GM18873 (cell line): ENCODE data around the gene AFF3.
"Not testable (repeated sequence)": the region's sequence is repeated elsewhere in the genome, so short reads cannot be mapped to it uniquely, and the experiment has no call there.

Experiments used
- ATAC-seq: cut with Tn5 transposase; IDR thresholded peaks from one replicate; pipeline ENCODE4 v1.9.1; 2021; ENCODE audit warnings: mild to moderate bottlenecking, moderate library complexity, moderate number of reproducible peaks; ENCODE audit not compliant: unreplicated experiment, low FRiP score

The AFF3 gene

DNA sequence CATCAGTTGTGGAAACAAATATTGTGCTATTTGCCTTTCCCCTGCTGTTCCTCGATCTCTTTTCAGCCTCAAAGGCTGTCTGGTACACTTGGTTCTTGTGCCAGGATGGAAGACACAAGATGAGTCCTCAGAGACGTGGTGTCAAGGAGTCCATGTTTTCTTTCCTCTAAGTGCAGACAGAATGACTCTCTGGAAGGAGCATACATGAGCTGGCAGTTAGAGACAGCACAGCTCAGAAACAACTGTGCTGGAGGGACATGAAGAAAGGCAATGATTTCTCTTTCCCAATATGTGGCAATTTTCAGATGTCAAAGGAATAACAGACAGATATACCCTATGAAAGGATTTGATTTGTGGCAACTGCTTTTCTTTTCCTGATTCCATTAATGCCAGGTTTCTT lies 162.2 kb downstream of the AFF3 start:
- no peak for ATAC-seq

DNA sequence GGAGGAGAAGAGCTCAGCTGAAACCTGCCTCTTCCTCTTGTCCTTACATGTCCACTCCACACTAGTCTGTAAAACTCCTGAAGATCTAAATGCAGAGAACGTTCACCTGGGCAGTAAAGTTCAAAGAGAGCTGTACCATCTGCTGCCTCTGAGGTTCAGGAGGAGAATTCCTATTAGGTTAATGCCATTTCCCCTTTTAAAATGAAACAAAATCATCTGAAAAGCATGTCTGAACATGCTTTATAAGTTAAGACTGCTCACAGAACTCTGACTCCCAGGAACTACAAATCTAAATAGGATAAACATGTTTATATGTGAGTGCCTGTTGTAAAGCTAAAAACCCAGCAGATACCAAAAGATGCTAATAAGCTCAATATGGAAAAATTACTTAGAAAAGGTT lies 164.4 kb downstream of the AFF3 start:
- no peak for ATAC-seq

DNA sequence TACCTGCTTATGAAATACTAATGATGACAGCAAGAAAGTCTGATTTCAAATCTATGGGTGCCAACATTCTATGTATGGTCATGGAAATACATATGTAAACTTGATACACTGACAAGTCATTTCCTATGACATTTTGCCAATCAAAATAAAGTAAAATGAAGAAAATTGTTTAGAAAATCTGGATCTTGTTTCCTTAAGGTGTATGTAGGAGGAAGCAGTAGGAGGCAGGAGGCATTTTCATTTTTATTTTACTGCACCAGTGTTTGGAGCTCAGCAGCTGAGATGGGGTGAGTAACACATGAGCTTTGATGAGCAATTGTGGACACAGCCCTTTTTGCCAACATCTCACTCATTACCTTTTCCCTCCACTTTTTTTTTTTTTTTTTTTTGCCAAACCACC lies 167.0 kb downstream of the AFF3 start:
- ATAC-seq, result no peak

DNA sequence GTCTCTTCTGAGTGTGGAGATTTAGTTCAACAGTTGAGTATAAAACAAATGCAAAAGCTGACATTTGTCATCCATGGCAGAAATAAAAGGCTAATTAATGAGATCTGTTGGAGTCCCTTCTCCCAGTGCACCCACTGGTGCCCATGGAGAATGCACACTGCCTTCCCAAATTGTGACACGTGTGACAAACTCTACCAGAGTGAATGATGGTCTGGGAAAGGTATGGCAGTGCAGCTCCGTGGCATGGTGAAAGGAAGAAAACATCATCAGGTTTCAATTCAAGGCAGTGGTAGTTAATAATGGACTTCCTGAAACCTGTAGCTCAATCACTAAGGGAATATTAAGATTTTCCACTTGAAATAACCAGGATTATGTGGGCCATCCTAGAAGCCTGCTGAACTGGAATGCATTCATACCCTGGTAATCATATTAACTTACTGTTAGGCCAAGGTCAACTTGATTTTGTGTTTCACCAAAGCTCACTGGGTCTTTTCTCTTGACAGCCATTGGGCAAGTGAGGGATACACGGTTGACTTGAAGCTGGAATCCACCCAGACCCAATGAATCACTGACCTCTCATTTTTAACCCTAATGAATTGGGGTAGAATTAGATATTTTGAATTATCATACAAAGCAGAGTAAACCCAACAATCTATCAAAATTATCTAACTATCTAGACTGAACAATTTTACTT lies 167.6 kb downstream of the AFF3 start:
- no peak for ATAC-seq

DNA sequence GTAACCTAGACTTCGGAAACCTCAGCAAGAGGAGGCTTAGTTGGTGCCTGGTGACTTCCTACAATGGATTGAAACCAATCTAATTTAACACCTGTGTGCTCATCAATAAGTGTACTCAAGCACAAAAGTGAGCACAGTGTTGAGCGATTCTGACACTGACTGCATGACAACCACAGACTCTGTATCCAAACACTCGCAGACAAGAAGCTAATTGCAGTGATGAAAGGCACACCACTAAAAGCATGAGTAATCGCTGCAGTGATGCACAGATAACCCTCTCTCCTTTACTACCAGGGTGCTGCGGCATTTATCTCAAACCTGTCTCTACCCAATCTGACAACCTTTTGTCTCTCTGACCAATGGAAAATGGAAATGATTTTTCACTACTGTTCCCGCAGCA lies 168.1 kb downstream of the AFF3 start:
- no peak for ATAC-seq

DNA sequence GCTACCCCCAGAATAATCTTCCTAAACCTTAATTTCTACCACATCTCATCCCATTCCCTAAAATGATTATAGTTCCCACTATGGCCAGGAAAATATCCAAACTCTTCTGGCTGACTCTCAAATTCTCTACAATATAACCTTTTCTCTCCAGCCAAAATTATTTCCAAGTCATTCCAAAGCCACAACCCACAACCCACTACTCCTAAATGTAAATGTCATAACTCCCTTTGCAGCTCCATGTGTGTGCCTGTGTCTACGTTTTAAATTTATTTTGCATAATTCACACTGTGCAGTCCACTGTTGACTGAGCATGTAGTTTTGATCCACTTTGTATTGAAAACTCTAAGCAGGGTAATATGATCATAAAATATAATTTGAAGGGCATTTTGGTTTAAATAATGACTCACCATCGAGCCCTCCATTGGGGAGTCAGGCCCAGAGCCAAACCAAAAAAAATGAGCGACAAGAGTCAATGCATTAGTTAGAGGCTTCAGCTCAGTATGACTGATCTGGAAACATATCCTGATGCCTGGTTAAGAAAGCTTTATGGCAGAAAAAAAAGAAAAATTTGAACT lies 171.0 kb downstream of the AFF3 start:
- ATAC-seq, result no peak

DNA sequence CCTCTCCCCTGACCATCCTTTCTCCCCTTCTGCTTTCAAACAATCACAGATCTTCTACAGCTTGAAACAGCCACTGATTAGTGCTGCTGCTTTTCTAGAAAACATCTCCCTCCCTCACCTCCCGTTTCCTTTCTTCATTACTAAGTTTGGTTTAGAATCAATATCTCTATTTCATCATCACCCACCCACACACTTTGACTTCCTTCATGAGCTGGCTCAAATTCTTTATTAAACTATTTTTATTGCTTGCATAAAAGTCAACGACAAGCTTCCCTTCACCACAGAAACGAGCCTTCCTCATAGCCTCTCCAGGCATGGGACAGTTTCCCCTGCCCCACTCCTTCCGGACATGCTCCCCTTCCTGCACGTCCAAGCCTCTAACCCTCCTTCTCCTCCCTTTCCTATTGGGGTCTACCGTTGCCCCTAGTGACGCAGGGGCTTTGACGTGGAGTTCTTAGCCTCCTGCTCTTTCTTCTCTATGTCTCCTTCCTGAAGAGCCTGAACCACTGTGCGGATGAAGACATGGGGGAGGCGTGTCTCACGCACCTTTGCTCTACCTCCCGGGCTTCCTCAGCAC lies 172.0 kb downstream of the AFF3 start:
- no peak for ATAC-seq

DNA sequence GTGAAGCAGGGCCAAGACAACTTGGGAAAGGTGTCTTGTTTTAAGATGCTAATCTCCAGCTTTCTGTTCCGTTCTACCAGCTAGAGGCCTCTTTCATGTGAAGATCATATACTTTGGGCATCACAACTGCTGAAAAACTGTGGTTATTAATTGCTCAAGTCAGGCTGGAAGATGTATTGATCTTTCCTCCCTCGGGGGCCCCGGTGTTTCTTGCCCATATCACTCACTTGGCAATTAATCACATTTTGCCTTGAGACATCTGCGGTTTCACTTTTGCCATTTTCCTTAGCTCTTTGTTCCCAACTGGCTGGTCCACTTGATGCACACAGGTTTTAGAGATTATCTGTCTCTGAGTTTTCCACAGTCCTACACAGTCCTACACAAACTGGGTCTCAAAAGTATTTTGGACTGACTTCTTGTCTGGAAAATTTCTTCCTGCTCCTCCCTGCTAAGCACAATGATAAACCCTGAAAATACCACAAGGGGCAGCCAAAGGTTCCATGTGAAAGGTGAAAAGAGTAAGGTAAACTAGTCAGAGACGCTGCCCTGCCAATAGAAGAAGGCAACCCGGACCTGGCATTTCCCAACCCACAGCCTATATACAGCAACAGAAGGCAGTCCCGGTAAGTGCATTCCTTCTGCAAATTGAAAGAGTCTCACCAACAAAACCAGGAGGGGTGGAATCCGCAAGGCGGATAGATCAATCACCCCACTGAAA lies 181.0 kb downstream of the AFF3 start:
- no peak for ATAC-seq

DNA sequence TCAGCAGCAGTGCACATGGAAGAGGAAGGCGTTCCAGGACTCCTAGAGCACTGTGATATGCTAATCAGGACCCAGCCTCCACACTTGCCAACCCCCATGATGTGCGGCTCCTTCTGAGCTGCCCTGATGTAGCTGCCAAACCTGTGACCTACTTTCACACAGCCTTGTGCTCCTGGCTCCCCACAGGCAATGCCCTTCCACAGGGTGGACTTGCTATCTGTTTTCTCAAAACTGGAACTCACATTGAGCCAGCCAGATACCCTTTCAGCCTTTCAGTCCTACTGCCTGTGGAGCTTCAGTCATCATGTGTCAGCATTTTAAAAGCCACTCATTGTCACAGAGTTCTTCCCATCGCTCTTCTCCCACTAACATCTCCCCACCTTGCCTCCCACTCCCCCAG lies 181.6 kb downstream of the AFF3 start:
- no peak for ATAC-seq

DNA sequence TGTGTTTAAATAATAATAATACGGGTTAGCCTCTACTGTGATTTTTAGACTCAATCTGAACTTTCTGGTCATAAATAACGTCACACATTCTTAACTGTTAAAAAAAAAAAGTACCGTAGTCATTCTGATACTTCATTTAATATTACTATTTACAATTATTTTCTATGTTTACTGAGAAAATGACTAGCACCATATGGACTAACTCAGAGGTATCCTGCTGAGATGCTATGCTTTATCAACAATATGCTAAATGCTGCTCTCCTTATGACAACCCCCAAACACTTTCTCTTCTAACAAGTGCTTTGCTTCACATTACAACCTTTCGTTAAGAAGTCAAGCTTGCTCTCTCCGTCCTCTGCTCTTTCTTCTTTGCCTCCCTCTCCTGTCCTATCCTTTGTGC lies 182.1 kb downstream of the AFF3 start:
- ATAC-seq, result no peak

DNA sequence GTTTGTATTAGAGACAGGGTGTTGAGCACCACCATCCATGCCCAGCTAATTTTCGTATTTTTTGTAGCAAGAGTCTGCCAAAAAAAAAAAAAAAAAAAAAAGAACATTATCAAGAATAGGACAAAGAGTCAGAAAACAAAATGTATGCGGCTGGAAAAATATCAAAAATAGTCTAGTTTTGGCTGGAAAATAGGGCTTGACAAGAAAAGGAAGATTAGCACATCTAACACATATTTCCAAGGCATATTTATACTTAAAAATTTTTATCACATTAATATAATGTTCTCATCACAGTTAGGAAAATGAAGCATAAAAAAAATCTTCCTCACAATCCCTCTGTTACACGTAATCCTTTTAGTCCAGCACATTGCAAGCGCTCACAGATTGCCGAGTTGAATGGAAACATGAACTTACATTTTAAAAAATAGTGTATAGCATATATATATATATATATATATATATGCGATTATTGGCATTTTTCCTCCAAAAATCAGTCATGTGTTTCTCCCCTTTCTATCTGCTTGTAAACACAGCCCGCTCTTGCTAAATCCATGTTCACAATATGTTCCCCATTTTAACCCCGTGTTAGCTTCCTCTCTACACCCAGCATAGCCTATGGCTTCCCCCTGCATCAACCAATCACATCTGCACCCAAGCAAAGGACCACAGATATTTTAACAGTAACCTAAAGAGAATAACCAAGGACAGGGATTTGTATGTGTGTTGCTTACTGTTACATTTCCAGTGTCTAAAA lies 183.0 kb downstream of the AFF3 start:
- no peak for ATAC-seq

DNA sequence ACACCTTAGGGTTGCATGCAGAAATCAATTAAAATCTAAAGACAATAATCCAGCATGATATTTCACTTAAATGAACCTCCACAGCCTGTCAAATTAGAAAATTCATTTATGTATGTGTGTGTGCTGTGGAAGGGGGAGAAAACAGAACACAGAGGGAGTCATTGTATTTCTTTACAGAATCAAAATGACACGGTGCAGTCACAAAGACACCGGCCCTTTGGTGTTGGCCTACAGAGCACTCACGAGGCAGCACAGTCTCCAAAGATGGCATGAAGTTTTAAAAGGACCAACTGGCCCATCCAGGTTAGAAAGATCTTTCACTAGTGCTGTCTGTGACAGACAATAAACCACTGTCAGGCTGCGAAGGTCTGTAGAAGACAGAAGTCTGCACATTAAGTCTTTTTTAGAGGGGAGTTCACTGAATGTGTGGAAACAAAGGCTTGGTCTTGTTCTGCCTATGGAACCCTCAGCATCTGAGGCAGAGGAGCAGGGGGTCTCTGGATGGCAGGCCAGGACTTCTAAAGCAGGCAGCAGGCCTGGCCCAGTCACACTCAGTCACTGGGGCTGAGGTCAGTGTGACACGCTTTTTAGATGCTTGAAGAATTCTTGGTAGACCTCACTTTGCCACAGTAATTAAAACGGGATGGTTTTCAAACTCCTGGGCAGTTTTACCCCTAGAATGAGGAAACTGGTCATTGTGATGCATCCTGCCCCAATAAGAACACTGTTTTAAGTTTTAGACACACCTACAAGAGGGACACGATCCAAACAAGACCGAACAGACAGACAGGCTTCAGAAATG lies 184.9 kb downstream of the AFF3 start:
- no peak for ATAC-seq

DNA sequence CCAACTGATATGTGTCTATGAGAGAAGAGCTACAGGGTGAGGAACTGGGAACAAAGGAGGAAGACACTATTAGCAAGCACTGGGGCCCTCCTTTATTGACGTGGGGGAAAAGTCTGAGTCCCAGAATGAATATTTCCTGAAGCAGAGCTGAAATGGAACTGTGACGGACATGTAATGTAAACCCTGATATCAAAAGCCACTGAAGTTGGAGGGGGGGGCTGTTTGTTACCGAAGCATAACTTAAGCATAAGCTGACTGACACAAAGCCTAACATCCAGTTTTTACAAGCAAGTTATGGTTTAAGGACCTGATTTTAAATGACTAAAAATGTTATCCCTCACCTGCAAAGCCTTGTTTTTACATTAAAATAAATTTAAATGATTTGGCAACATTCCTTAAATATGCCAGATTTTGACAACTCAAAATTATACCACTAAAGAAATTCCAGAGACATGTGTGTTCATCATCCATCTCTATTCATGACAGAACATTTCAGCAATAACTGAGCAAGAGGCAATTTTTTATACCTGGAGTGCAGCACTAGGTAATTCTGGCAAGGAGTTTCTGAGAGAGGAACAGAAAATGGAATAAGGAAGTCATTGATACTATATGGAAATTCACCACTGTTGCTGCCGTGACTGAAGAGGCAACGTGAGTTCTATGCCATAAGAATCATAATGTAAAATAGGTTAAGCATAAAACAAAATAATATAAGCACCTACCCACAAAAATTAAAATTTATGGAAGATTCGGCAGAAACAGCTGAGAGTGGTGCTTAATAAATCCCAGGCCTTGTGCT lies 186.0 kb downstream of the AFF3 start:
- ATAC-seq, result no peak

DNA sequence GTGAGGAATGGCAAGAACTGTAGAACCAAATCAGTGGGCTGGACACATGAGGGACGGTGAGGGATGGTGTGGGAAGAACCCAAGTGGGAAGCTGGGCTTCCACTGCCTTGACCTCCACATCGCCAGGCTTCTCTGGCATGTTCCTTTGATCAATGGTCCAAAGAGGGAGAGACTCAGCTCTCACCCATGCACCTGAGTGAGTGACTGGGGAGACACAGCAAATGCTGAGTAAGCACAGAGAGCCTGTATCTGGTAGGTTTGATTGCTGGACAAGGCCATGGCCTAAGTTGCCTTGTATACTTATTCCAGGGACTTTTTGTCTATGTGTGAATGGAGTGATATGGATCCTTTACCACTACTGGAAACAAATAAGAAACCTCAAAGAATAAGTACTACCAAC lies 188.6 kb downstream of the AFF3 start:
- ATAC-seq, result no peak

DNA sequence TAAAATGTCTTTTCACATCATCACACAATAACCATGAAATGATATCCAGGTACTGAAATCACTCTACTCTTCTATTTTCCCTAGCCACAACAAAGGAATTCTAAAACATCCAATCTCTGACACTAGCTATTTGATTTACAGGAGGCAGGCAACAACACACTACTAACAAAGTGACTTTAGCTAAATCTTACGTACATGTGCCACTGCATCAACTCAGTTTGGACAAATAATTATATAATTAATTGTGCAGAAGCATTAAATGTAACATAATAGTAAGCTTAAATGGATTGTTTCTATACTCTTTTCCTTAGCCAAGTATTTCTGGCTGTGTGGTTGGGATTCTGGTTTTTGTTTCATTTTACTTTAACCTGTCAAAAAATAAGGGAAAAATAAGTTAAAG lies 192.4 kb downstream of the AFF3 start:
- no peak for ATAC-seq

DNA sequence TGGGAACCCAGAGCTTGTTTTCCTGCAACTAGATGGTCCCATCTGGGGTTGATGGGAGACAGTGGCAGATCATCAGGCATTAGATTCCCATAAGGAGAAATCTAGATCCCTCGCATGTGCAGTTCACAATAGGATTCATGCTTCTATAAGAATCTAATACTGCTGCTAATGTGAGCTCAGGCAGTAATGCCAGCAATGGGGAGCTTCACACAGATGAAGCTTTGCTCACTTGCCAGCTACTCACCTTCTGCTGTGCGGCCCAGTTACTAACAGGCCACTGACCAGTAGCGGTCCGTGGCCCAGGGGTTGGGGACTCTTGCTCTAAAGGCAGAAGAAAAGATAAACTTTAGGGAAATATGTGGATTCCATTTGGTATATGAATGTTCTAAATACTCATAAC lies 192.9 kb downstream of the AFF3 start:
- no peak for ATAC-seq

DNA sequence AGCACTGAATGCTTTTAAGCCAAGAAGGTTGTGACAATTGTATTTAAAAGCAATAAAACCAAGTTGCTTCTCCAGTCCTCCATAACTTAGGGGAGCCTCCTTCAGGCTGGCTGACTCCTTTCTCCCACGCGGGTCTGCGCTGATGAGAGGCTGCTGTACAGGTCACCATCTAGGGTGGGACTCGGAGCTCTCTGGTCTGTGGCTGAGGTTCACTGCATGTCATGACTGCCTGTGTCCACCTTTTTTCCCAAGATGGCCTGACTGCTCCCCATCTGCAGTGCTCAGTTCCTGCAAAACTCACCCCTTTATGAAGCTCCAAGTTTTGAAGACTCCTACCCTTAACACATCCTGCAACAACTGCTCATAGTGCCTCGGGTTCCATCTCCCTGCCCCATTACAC lies 194.4 kb downstream of the AFF3 start:
- no peak for ATAC-seq

DNA sequence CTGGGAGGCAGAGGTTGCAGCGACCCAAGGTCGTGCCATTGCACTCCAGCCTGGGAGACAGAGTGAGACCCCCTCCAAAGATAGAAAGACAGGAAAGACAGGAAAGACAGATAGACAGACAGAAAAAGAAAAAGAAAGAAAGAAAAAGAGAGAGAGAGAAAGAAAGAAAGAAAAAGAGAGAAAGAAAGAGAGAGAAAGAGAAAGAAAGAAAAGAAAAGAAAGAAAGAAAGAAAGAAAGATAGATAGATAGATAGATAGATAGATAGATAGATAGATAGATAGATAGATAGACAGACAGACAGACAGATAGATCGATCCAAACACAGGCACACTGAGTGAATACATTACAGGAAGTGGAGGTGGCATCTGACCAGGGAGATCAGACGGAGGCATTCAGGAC lies 195.0 kb downstream of the AFF3 start:
- not testable (repeated sequence) for ATAC-seq

DNA sequence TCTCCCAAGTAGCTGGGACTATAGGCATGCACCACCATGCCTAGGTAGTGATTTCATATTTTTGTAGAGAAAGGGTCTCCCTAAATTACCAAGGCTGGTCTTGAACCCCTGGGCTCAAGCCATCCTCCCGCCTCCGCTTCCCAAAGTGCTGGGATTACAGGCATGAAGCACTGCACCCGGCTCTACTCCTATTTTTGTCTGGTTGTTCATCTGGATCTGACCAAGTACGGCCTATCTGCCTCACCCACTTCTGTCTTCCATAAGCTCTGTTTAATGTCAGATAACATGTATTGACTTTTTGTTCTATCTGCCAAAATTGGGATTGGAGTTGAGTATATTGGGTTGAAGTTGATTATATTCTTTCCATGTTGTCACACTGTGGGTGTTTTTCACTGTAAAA lies 198.4 kb downstream of the AFF3 start:
- no peak for ATAC-seq
